ENCODE data around the gene NPRL2. TPM values are rescaled to one million over a fixed set of nuclear protein-coding genes. Genes with fewer than 3 reads are reported as not detected.

The NPRL2 gene
- total and polyA plus RNA-seq, 2 of the 8 experiments (the other 6 are each of a cell fraction or from before 2014, with no cell fraction given), result 28.4 to 51.4 TPM

GRCh38 chr3:50374363-50375257, 24.0 kb upstream of the NPRL2 start (continued):
- TF ChIP-seq CHD7 (IDR thresholded peaks at IDR 0.05; ENCODE audit: insufficient replicate concordance, low read length) (no peak), HDAC6 (IDR thresholded peaks at IDR 0.05; ENCODE audit: low read depth, low read length) (no peak)

Measured in H1 (cell line).